Activated B cell treated with CpG ODN at 0.5 μM for 24 hours (primary cell): ENCODE data around the gene ODAD3. TPM values are rescaled to one million over a fixed set of nuclear protein-coding genes. Genes with fewer than 3 reads are reported as not detected.
A peak's percentile ranks its signal among the peaks of the same experiment; 100 is the strongest.

ENCODE experiments used
- ATAC-seq: fragments of 200-7000 bp; cut with Tn5 transposase; one replicate; pipeline ENCODE4 v1.10.0; 2021; ENCODE audit warnings: low read depth, mild to moderate bottlenecking, moderate library complexity
- CTCF ChIA-PET: fragments of 350-600 bp; sonication (Branson Sonifier 250); formaldehyde crosslinking; loops from one replicate; lab custom pipeline; 2021; ENCODE audit warnings: antibody characterized with exemption; lab: Charles Lee
- POLR2A ChIA-PET: fragments of 350-600 bp; sonication (Branson Sonifier 250); formaldehyde crosslinking; loops from one replicate; lab custom pipeline; 2021; ENCODE audit warnings: antibody characterized with exemption; lab: Charles Lee
- DNase-seq: peaks from one replicate; pipeline ENCODE4 v3.0.0; 2022
- H3K27ac Mint-ChIP-seq: one replicate; pipeline ENCODE4 v1.8.0; 2020; ENCODE audit warnings: mixed read lengths
- H3K27me3 Mint-ChIP-seq: one replicate; pipeline ENCODE4 v1.8.0; 2021; ENCODE audit warnings: mixed read lengths
- H3K36me3 Mint-ChIP-seq: one replicate; pipeline ENCODE4 v1.8.0; 2021; ENCODE audit warnings: low read depth, mixed read lengths
- H3K4me1 Mint-ChIP-seq: one replicate; pipeline ENCODE4 v1.8.0; 2021; ENCODE audit warnings: mixed read lengths
- H3K4me3 Mint-ChIP-seq: one replicate; pipeline ENCODE4 v1.8.0; 2020; ENCODE audit warnings: mild to moderate bottlenecking, mixed read lengths
- H3K9me3 Mint-ChIP-seq: one replicate; pipeline ENCODE4 v1.8.0; 2020; ENCODE audit warnings: mixed read lengths
- intact Hi-C: fragments of 100-400 bp; cut with micrococcal nuclease; formaldehyde crosslinking; loops from one replicate; pipeline ENCODE4 v1.15.1; 2024
- total RNA-seq: library from RNA; stranded (reverse); gene quantifications from 2 replicates; pipeline ENCODE4 v1.2.3, GENCODE V29; 2022
- TF ChIP-seq, protein P1 (sequence below): fragments of 200-600 bp; IDR thresholded peaks from one replicate; pipeline ENCODE4 v1.8.0; 2022; ENCODE audit warnings: antibody characterized with exemption, mild to moderate bottlenecking

ODAD3 gene
- total RNA-seq, 1 donor from 2014 or later, result 0.29 TPM

DNA sequence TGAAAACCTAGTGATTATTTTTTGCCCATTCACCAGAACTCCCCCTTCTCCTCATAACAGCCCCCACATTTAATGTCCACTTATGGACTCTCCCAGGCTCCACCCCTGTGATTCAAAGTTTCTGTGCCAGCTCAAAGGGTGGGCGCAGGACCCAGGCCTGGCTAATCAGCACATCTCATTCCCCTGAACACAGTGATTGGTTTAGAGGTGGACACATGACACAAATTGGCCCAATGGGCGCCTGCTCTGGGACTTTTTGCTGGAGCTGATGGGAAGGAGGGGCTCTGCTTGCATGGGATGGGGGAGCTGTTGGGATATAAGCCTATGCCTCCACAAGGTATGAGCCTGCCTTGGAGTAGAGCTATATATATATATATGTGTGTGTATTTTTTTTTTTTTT is 44.6 kb downstream of the ODAD3 start:
- Mint-ChIP-seq H3K4me3 (no peak overlapping the region), H3K27ac (no peak overlapping the region), H3K9me3 (peaks cover 2% of the 10 kb centered on the region), H3K36me3 (no peaks in the 10 kb centered on the region), H3K27me3 (peaks cover 3% of the 10 kb centered on the region), H3K4me1 (peaks cover 21% of the 10 kb centered on the region)
- intact Hi-C loops, result no loop called here
- ChIA-PET CTCF (interaction anchor here (2.8 kb wide), 1 partner anchor 9 kb away, joined by 10 read pairs; no protein-coding TSS in a partner anchor), POLR2A (interaction anchor here (0.6 kb wide), 1 partner anchor 28 kb away, joined by 3 read pairs; no protein-coding TSS in a partner anchor)
- TF ChIP-seq, protein P1, sequence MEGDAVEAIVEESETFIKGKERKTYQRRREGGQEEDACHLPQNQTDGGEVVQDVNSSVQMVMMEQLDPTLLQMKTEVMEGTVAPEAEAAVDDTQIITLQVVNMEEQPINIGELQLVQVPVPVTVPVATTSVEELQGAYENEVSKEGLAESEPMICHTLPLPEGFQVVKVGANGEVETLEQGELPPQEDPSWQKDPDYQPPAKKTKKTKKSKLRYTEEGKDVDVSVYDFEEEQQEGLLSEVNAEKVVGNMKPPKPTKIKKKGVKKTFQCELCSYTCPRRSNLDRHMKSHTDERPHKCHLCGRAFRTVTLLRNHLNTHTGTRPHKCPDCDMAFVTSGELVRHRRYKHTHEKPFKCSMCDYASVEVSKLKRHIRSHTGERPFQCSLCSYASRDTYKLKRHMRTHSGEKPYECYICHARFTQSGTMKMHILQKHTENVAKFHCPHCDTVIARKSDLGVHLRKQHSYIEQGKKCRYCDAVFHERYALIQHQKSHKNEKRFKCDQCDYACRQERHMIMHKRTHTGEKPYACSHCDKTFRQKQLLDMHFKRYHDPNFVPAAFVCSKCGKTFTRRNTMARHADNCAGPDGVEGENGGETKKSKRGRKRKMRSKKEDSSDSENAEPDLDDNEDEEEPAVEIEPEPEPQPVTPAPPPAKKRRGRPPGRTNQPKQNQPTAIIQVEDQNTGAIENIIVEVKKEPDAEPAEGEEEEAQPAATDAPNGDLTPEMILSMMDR, result no peak
- DNase-seq (no peak), ATAC-seq (no peak)

DNA sequence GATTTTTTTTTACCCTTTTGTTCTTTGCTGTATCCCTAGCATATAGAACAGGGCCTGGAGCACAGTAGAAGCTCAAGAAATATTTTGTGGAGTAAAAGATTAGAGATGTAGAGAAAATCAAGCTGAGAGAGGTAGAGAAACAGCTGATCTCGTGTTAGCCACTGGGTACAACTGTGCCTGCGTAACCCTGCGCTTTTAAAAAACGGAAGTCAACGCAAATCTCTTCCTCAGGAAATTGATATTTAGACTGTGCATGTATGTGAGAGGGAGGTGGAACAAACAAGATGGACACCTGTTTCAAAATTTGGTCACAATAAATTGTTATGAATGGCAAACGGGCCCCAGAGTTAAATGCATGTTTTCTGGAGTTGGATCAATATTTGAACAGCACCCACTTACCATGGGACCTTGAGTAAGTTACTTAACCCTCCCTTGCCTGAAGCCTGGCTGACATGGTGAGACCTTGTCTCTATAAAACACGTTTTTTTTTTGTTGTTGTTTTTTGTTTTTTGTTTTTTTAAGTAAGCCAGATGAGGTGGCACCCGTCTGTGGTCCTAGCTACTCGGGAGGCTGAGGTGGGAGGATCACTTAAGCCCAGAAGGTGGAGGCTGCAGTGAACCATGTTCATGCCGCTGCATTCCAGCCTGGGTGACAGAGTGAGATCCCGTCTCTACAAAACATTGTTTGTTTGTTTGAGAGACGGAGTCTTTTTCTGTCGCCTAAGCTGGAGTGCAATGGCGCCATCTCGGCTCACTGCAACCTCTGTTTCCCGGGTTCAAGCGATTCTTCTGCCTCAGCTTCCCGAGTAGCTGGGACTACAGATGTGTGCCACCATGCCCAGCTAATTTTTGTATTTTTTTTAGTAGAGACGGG is 47.5 kb downstream of the ODAD3 start:
- TF ChIP-seq, protein P1, result no peak
- peaks cover 28% of the 10 kb centered on the region for H3K4me1 Mint-ChIP-seq
- DNase-seq (no peak), ATAC-seq (peak; percentile 50)
- ChIA-PET CTCF (interaction anchor here (1.0 kb wide), 1 partner anchor 48 kb away, joined by 4 read pairs; the partner anchor contains the start of genes ODAD3 and PRKCSH), POLR2A (interaction anchor here (1.3 kb wide), 1 partner anchor 12 kb away, joined by 6 read pairs; the partner anchor contains the start of gene SWSAP1)
- H3K4me3 Mint-ChIP-seq, result no peak overlapping the region
- peak overlapping the region; percentile 26 for H3K27ac Mint-ChIP-seq
- intact Hi-C loops, result no loop called here
- peaks cover 2% of the 10 kb centered on the region for H3K9me3 Mint-ChIP-seq
- H3K36me3 Mint-ChIP-seq, result no peaks in the 10 kb centered on the region
- H3K27me3 Mint-ChIP-seq, result no peaks in the 10 kb centered on the region

DNA sequence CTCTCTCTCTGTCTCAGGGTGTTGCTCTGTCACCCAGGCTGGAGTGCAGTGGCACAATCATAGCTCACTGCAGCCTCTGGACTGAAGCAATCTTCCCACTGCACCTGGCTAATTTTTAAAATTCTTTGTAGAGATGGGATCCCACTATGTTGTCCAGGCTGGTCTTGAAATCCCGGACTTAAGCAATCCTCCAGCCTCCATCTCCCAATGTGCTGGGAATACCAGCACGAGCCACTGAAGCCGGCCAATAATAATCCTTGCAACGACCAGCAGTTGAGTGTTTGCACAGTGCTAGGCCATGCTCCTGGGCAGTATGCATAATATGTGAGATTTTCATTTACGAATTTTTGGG is 50.2 kb downstream of the ODAD3 start:
- ATAC-seq (no peak), DNase-seq (no peak)
- no peaks in the 10 kb centered on the region for H3K36me3 Mint-ChIP-seq
- H3K4me3 Mint-ChIP-seq, result no peak overlapping the region
- ChIA-PET CTCF (interaction anchor here (0.6 to 2.8 kb wide), 3 partner anchors 10 to 224 kb away, joined by 3 to 16 read pairs (median 3); partner anchors contain the start of gene SWSAP1), POLR2A (interaction anchor here (0.6 to 4.6 kb wide), 3 partner anchors 10 to 36 kb away, joined by 4 to 60 read pairs (median 32); partner anchors contain the start of genes RGL3 and SWSAP1)
- H3K4me1 Mint-ChIP-seq, result peaks cover 49% of the 10 kb centered on the region
- intact Hi-C loops, result no loop called here
- H3K27me3 Mint-ChIP-seq, result no peaks in the 10 kb centered on the region
- H3K9me3 Mint-ChIP-seq, result no peaks in the 10 kb centered on the region
- H3K27ac Mint-ChIP-seq, result no peak overlapping the region
- TF ChIP-seq, protein P1, result no peak

DNA sequence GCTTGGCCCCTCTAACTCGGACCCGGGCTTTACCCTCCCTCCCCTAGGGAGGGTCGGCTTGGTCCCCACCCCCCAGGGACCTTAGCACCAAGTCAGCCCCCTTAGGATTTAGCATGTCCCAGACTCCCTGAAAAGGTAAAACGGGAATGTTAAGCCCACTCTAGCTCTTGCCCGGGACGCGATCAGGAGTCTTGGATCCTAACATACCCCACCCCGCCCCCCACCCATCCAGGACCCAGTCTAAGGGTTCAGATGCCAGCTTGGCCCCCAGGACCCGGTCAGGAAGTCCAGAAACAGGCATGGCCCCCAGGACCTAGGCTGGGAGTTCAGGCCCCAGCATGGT is 51.2 kb downstream of the ODAD3 start:
- CTCF ChIA-PET, result interaction anchor here (0.9 to 2.8 kb wide), 5 partner anchors 8 to 99 kb away, joined by 3 to 20 read pairs (median 9); partner anchors contain the start of genes ODAD3, PRKCSH and SWSAP1
- TF ChIP-seq, protein P1, result no peak
- H3K27me3 Mint-ChIP-seq, result no peaks in the 10 kb centered on the region
- ATAC-seq (no peak), DNase-seq (no peak)
- H3K27ac Mint-ChIP-seq, result no peak overlapping the region
- H3K36me3 Mint-ChIP-seq, result no peaks in the 10 kb centered on the region
- intact Hi-C loops, result loop anchor here (1.0 to 2.0 kb wide), 2 partner anchors 8 to 213 kb away; partner anchors contain the start of gene ZNF627
- POLR2A ChIA-PET, result interaction anchor here (0.6 to 4.6 kb wide), 7 partner anchors 9 to 409 kb away, joined by 3 to 60 read pairs (median 8); partner anchors contain the start of genes ODAD3, PRKCSH, RGL3 and SWSAP1
- peaks cover 49% of the 10 kb centered on the region for H3K4me1 Mint-ChIP-seq
- no peaks in the 10 kb centered on the region for H3K9me3 Mint-ChIP-seq
- peak overlapping the region; percentile 74 for H3K4me3 Mint-ChIP-seq
